ENCODE results near the gene UNC13C. TPM values are rescaled to one million over a fixed set of nuclear protein-coding genes. Genes with fewer than 3 reads are reported as not detected.

The UNC13C gene
- total and polyA plus RNA-seq, 8 donors: 0.03 to 6.4 (median 2.3) TPM; not detected in 3

DNA sequence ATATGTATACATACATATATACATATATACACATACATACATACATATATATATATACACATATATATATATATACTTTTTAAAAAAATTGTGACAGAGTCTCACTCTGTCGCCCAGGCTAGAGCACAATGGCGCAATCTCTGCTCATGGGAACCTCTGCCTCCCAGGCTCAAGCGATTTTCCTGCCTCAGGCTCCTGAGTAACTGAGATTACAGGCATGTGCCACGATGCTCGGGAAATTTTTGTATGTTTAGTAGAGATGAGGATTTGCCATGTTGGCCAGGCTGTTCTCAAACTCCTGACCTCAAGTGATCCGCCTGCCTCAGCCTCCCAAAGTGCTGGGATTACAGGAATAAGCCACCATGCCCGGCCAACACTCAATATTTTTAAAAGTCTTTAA is 302.5 kb downstream of the UNC13C start:
- no peaks in the 10 kb centered on the region for H3K27me3 ChIP-seq
- H3K4me3 ChIP-seq: no peak overlapping the region
- DNase-seq: no peak
- WGBS, 5 donors: 84 to 91% (median 87%) methylated on average over 7 of the region's 7 CpGs
- intact Hi-C loops (cut with DNase I; ENCODE audit: low total_unique reads): no loop called here
- no peak for TF ChIP-seq EP300 (IDR thresholded peaks at IDR 0.05)
- no peak for TF ChIP-seq POLR2A (IDR thresholded peaks at IDR 0.05)
- TF ChIP-seq POLR2AphosphoS5 (IDR thresholded peaks at IDR 0.05): no peak
- TF ChIP-seq, protein P1, sequence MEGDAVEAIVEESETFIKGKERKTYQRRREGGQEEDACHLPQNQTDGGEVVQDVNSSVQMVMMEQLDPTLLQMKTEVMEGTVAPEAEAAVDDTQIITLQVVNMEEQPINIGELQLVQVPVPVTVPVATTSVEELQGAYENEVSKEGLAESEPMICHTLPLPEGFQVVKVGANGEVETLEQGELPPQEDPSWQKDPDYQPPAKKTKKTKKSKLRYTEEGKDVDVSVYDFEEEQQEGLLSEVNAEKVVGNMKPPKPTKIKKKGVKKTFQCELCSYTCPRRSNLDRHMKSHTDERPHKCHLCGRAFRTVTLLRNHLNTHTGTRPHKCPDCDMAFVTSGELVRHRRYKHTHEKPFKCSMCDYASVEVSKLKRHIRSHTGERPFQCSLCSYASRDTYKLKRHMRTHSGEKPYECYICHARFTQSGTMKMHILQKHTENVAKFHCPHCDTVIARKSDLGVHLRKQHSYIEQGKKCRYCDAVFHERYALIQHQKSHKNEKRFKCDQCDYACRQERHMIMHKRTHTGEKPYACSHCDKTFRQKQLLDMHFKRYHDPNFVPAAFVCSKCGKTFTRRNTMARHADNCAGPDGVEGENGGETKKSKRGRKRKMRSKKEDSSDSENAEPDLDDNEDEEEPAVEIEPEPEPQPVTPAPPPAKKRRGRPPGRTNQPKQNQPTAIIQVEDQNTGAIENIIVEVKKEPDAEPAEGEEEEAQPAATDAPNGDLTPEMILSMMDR (IDR thresholded peaks at IDR 0.05): no peak
- no peak overlapping the region for H3K27ac ChIP-seq
- no peaks in the 10 kb centered on the region for H3K9me3 ChIP-seq
- no peaks in the 10 kb centered on the region for H3K4me1 ChIP-seq
- H3K36me3 ChIP-seq: no peaks in the 10 kb centered on the region

DNA sequence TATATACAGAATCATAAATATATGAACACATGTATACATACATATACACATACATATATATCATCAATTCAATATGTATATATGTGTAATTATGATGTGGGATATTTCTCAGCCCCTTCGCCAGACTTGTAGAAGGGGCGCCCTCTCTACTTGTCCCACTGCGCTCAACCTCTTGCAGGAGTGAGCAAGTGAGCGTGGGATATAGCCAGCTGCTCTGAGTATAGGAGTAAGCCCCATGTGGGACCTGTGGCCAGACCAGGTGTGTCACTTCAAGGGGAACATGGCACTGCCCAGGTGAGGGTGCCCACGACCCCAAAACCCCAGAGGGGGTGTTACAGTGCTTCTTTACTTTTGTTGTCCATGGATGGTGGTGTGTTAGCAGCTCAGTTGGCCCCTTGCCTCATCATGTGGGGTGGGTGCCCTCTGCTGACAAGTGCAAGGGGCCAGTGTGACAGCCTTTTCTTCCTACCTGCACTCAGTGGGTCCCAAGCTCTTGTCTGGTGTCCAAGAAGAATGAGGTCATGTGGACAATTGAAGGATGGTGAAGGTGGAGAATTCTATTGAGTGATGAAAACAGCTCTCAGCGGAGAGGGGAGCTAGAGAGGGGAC is 304.1 kb downstream of the UNC13C start:
- no peaks in the 10 kb centered on the region for H3K36me3 ChIP-seq
- TF ChIP-seq EP300 (IDR thresholded peaks at IDR 0.05) (no peak), POLR2A (IDR thresholded peaks at IDR 0.05) (no peak), POLR2AphosphoS5 (IDR thresholded peaks at IDR 0.05) (no peak)
- TF ChIP-seq, protein P1 (IDR thresholded peaks at IDR 0.05): no peak
- H3K9me3 ChIP-seq: no peaks in the 10 kb centered on the region
- H3K4me1 ChIP-seq: no peaks in the 10 kb centered on the region
- DNase-seq: no peak
- H3K4me3 ChIP-seq: no peak overlapping the region
- intact Hi-C loops (cut with DNase I; ENCODE audit: low total_unique reads): no loop called here
- no peak overlapping the region for H3K27ac ChIP-seq
- no peaks in the 10 kb centered on the region for H3K27me3 ChIP-seq
- 82 to 91% (median 84%) methylated on average over 6 of the region's 6 CpGs for WGBS, 5 donors

DNA sequence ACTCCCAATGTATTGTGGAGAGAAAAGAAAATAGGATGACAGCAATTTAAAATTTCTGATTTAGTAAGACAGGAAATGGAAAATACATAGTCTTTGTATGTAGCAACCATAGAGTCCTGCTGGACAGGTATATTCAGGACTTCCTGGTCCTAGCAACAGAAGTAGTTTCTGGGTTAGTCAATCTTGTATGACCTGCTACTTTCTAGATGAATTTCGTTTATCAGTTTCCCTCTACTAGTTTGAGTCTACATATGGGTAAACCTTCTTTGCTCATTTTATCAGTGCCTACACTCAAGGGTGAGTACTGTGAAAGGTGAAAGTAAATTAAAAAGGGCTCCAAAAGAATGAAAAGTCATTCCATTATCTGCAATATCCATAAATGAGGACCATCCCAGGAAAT is 309.8 kb downstream of the UNC13C start:
- Histone ChIP-seq H3K4me3 (no peak overlapping the region), H3K9me3 (no peaks in the 10 kb centered on the region), H3K4me1 (no peaks in the 10 kb centered on the region), H3K27me3 (no peaks in the 10 kb centered on the region), H3K36me3 (no peaks in the 10 kb centered on the region), H3K27ac (no peak overlapping the region)
- TF ChIP-seq EP300 (IDR thresholded peaks at IDR 0.05) (no peak), POLR2AphosphoS5 (IDR thresholded peaks at IDR 0.05) (no peak), POLR2A (IDR thresholded peaks at IDR 0.05) (no peak)
- TF ChIP-seq, protein P1 (IDR thresholded peaks at IDR 0.05): no peak
- WGBS, 5 donors: 31 to 53% (median 38%) methylated on average over 1 of the region's 1 CpG
- no peak for DNase-seq
- intact Hi-C loops (cut with DNase I; ENCODE audit: low total_unique reads): no loop called here

DNA sequence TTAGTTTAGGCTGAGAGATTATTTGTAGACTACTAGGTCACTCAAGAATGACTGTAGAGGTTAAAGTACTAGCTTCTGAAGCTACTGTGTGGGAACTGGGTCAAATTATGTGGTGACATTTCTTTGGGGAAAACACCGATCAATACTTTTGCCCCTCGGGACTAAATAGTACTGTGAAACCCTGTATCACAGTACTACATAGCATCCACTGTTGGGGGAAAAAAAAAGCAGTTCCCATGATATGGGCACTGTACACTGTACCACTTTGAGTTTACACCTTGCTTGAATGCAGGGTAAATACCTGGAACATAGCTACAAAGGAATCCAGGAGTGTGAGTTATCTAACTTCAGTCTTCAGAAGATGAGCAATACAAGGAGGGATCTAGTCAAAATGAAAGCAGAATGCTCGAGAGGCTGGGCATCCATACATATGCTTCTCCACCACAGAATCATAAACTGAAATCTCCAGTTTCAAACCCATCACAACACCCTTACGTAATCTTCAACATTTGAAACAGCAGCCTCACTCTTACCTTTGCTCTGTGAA is 311.4 kb downstream of the UNC13C start:
- no peaks in the 10 kb centered on the region for H3K27me3 ChIP-seq
- TF ChIP-seq POLR2A (IDR thresholded peaks at IDR 0.05) (no peak), EP300 (IDR thresholded peaks at IDR 0.05) (no peak), POLR2AphosphoS5 (IDR thresholded peaks at IDR 0.05) (no peak)
- TF ChIP-seq, protein P1 (IDR thresholded peaks at IDR 0.05): no peak
- no peaks in the 10 kb centered on the region for H3K4me1 ChIP-seq
- 70 to 78% (median 77%) methylated on average over 4 of the region's 4 CpGs for WGBS, 5 donors
- no peaks in the 10 kb centered on the region for H3K36me3 ChIP-seq
- intact Hi-C loops (cut with DNase I; ENCODE audit: low total_unique reads): no loop called here
- H3K9me3 ChIP-seq: no peaks in the 10 kb centered on the region
- H3K27ac ChIP-seq: no peak overlapping the region
- DNase-seq: no peak
- no peak overlapping the region for H3K4me3 ChIP-seq
